CD8-positive, alpha-beta memory T cell (primary cell): ENCODE results near the gene STYK1. TPM values are rescaled to one million over a fixed set of nuclear protein-coding genes. Genes with fewer than 3 reads are reported as not detected.
A peak's percentile ranks its signal among the peaks of the same experiment; 100 is the strongest.

Source experiments
- CTCF ChIA-PET: fragments of 350-600 bp; sonication (Branson Sonifier 250); formaldehyde crosslinking; loops from one replicate; lab custom pipeline; 2021; ENCODE audit warnings: antibody characterized with exemption; lab: Charles Lee
- POLR2A ChIA-PET: fragments of 350-600 bp; sonication (Branson Sonifier 250); formaldehyde crosslinking; loops from one replicate; lab custom pipeline; 2021; ENCODE audit warnings: antibody characterized with exemption; lab: Charles Lee
- DNase-seq, 5 donors: peaks; one replicate each; pipeline versions ENCODE4 v3.0.0 to v3.0.0-alpha.2; 2020 to 2022; ENCODE audit warnings: mixed read lengths in 1 of 5
- H3K27ac ChIP-seq: one replicate; pipeline ENCODE4 v1.7.0; 2013; ENCODE audit warnings: low read depth, mild to moderate bottlenecking, low read length, moderate library complexity
- H3K27me3 ChIP-seq: 2 replicates; pipeline ENCODE4 v1.7.0; 2013; ENCODE audit warnings: low read length, mild to moderate bottlenecking; ENCODE audit not compliant: insufficient read depth, poor library complexity, severe bottlenecking
- H3K36me3 ChIP-seq: 2 replicates; pipeline ENCODE4 v1.7.0; 2013; ENCODE audit warnings: mild to moderate bottlenecking, low read length, moderate library complexity; ENCODE audit not compliant: insufficient read depth
- H3K4me1 ChIP-seq: 2 replicates; pipeline ENCODE4 v1.7.0; 2013; ENCODE audit warnings: mild to moderate bottlenecking, low read length, moderate library complexity; ENCODE audit not compliant: insufficient read depth
- H3K4me3 ChIP-seq: 2 replicates; pipeline ENCODE4 v1.7.0; 2013; ENCODE audit warnings: mild to moderate bottlenecking, low read length
- H3K9me3 ChIP-seq: 2 replicates; pipeline ENCODE4 v1.7.0; 2013; ENCODE audit warnings: mild to moderate bottlenecking, low read length
- H3K27ac Mint-ChIP-seq, 8 donors: one replicate each; pipeline ENCODE4 v1.8.0; 2020 to 2021; ENCODE audit warnings: mixed read lengths in 8 of 8, mild to moderate bottlenecking in 6 of 8, inconsistent platforms in 3 of 8, moderate library complexity in 3 of 8
- H3K27me3 Mint-ChIP-seq, 2 donors: one replicate each; pipeline ENCODE4 v1.8.0; 2020 to 2021; ENCODE audit warnings: mixed read lengths in 2 of 2, mild to moderate bottlenecking in 1 of 2, moderate library complexity in 1 of 2
- H3K36me3 Mint-ChIP-seq, 3 donors: one replicate each; pipeline ENCODE4 v1.8.0; 2020 to 2021; ENCODE audit warnings: mixed read lengths in 3 of 3, inconsistent platforms in 1 of 3, mild to moderate bottlenecking in 1 of 3
- H3K4me1 Mint-ChIP-seq, 3 donors: one replicate each; pipeline ENCODE4 v1.8.0; 2020 to 2021; ENCODE audit warnings: mixed read lengths in 3 of 3, inconsistent platforms in 1 of 3, mild to moderate bottlenecking in 1 of 3
- H3K4me3 Mint-ChIP-seq, 7 donors: one replicate each; pipeline ENCODE4 v1.8.0; 2020 to 2021; ENCODE audit warnings: mixed read lengths in 7 of 7, mild to moderate bottlenecking in 6 of 7, moderate library complexity in 4 of 7, inconsistent platforms in 2 of 7
- H3K9me3 Mint-ChIP-seq, 5 donors: one replicate each; pipeline ENCODE4 v1.8.0; 2020 to 2022; ENCODE audit warnings: mixed read lengths in 5 of 5, mild to moderate bottlenecking in 3 of 5, moderate library complexity in 2 of 5, inconsistent platforms in 1 of 5
- polyA plus RNA-seq: library from polyadenylated mRNA; unstranded; fragments of 300-500 nt; fragmentation: Illumina TruSeq; gene quantifications from one replicate; pipeline ENCODE4 v1.2.3, GENCODE V29; 2021
- total RNA-seq, 2 experiments: library from RNA; stranded (reverse); gene quantifications; one replicate each; pipeline ENCODE4 v1.2.3, GENCODE V29; 2021

STYK1 gene
- total and polyA plus RNA-seq, 3 experiments from 2014 or later, result 2.0 to 2.1 (median 2.1) TPM

- CTCF ChIA-PET, result no interaction called here
- H3K4me1 Mint-ChIP-seq, result no peaks in the 10 kb centered on the region
- no peak overlapping the region for H3K4me3 Mint-ChIP-seq
These were observed 39.4 kb downstream of the STYK1 start for GRCh38 chr12:10634427-10634826.

GRCh38 chr12:10633541-10633940 lies 40.3 kb downstream of the STYK1 start:
- Mint-ChIP-seq H3K36me3 (peaks cover 0 to 15% (median 7%) of the 10 kb centered on the region in 3 donors), H3K27ac (no peak overlapping the region), H3K27me3 (no peaks in the 10 kb centered on the region), H3K4me1 (no peaks in the 10 kb centered on the region), H3K9me3 (no peaks in the 10 kb centered on the region), H3K4me3 (no peak overlapping the region)
- H3K4me1 ChIP-seq, result no peaks in the 10 kb centered on the region
- no peaks in the 10 kb centered on the region for H3K9me3 ChIP-seq
- CTCF ChIA-PET, result no interaction called here
- H3K4me3 ChIP-seq, result no peak overlapping the region
- H3K27me3 ChIP-seq, result no peaks in the 10 kb centered on the region
- POLR2A ChIA-PET, result no interaction called here
- DNase-seq, result no peak
- no peak overlapping the region for H3K27ac ChIP-seq
- H3K36me3 ChIP-seq, result peaks cover 3% of the 10 kb centered on the region

More at GRCh38 chr12:10634427-10634826, 39.4 kb downstream of the STYK1 start:
- DNase-seq, result no peak
- POLR2A ChIA-PET, result no interaction called here
- H3K27ac Mint-ChIP-seq, result no peak overlapping the region
- H3K9me3 Mint-ChIP-seq, result no peaks in the 10 kb centered on the region
- no peak overlapping the region for H3K27ac ChIP-seq
- no peaks in the 10 kb centered on the region for H3K27me3 ChIP-seq
- no peaks in the 10 kb centered on the region for H3K9me3 ChIP-seq
- no peak overlapping the region for H3K4me3 ChIP-seq
- H3K36me3 ChIP-seq, result peaks cover 3% of the 10 kb centered on the region
- peaks cover 0 to 2% of the 10 kb centered on the region in 2 donors for H3K27me3 Mint-ChIP-seq
- H3K36me3 Mint-ChIP-seq, result peaks cover 0 to 13% (median 7%) of the 10 kb centered on the region in 3 donors
- no peaks in the 10 kb centered on the region for H3K4me1 ChIP-seq

- no peak overlapping the region for H3K27ac Mint-ChIP-seq
- CTCF ChIA-PET, result no interaction called here
These were observed 41.6 kb downstream of the STYK1 start for GRCh38 chr12:10632226-10632625.

GRCh38 chr12:10624605-10625004 lies 49.2 kb downstream of the STYK1 start:
- Mint-ChIP-seq H3K4me1 (no peaks in the 10 kb centered on the region), H3K9me3 (no peaks in the 10 kb centered on the region), H3K27me3 (peaks cover 0 to 2% of the 10 kb centered on the region in 2 donors), H3K36me3 (peaks cover 0 to 39% (median 5%) of the 10 kb centered on the region in 3 donors), H3K27ac (no peak overlapping the region), H3K4me3 (no peak overlapping the region)
- Histone ChIP-seq H3K27me3 (no peaks in the 10 kb centered on the region), H3K4me1 (no peaks in the 10 kb centered on the region), H3K27ac (no peak overlapping the region), H3K9me3 (no peaks in the 10 kb centered on the region), H3K4me3 (no peak overlapping the region), H3K36me3 (no peaks in the 10 kb centered on the region)
- no peak for DNase-seq
- CTCF ChIA-PET, result no interaction called here
- POLR2A ChIA-PET, result interaction anchor here (0.7 kb wide), 1 partner anchor 101 kb away, joined by 3 read pairs; no protein-coding TSS in a partner anchor

More at GRCh38 chr12:10632226-10632625, 41.6 kb downstream of the STYK1 start:
- Mint-ChIP-seq H3K9me3 (no peaks in the 10 kb centered on the region), H3K36me3 (peaks cover 0 to 19% (median 7%) of the 10 kb centered on the region in 3 donors), H3K4me3 (no peak overlapping the region), H3K27me3 (no peaks in the 10 kb centered on the region), H3K4me1 (no peaks in the 10 kb centered on the region)
- Histone ChIP-seq H3K4me3 (no peak overlapping the region), H3K36me3 (peaks cover 3% of the 10 kb centered on the region), H3K4me1 (no peaks in the 10 kb centered on the region), H3K27ac (no peak overlapping the region), H3K27me3 (no peaks in the 10 kb centered on the region), H3K9me3 (no peaks in the 10 kb centered on the region)
- POLR2A ChIA-PET, result interaction anchor here (1.0 kb wide), 1 partner anchor 21 kb away, joined by 3 read pairs; no protein-coding TSS in a partner anchor
- DNase-seq, result no peak

- Histone ChIP-seq H3K4me3 (no peak overlapping the region), H3K36me3 (no peaks in the 10 kb centered on the region), H3K9me3 (no peaks in the 10 kb centered on the region), H3K27me3 (no peaks in the 10 kb centered on the region), H3K27ac (no peak overlapping the region), H3K4me1 (no peaks in the 10 kb centered on the region)
- peaks cover 0 to 33% (median 1%) of the 10 kb centered on the region in 3 donors for H3K36me3 Mint-ChIP-seq
- H3K4me3 Mint-ChIP-seq, result no peak overlapping the region
- CTCF ChIA-PET, result no interaction called here
- no peaks in the 10 kb centered on the region for H3K9me3 Mint-ChIP-seq
- POLR2A ChIA-PET, result no interaction called here
- no peak overlapping the region for H3K27ac Mint-ChIP-seq
- H3K4me1 Mint-ChIP-seq, result no peaks in the 10 kb centered on the region
- DNase-seq, result no peak
- H3K27me3 Mint-ChIP-seq, result peaks cover 0 to 2% of the 10 kb centered on the region in 2 donors
These were observed 50.7 kb downstream of the STYK1 start for GRCh38 chr12:10623131-10623530.

- Histone ChIP-seq H3K36me3 (no peaks in the 10 kb centered on the region), H3K27me3 (no peaks in the 10 kb centered on the region), H3K4me1 (no peaks in the 10 kb centered on the region), H3K9me3 (no peaks in the 10 kb centered on the region), H3K27ac (no peak overlapping the region), H3K4me3 (no peak overlapping the region)
- Mint-ChIP-seq H3K27ac (no peak overlapping the region), H3K4me1 (no peaks in the 10 kb centered on the region), H3K27me3 (peaks cover 0 to under 1% of the 10 kb centered on the region in 2 donors), H3K4me3 (no peak overlapping the region), H3K9me3 (no peaks in the 10 kb centered on the region), H3K36me3 (peaks cover 0 to 28% (median 0%) of the 10 kb centered on the region in 3 donors)
- ChIA-PET CTCF (no interaction called here), POLR2A (no interaction called here)
- DNase-seq, result no peak
These were observed 52.6 kb downstream of the STYK1 start for GRCh38 chr12:10621278-10621677.

- DNase-seq, result no peak
- H3K4me3 Mint-ChIP-seq, result no peak overlapping the region
- Histone ChIP-seq H3K4me1 (no peaks in the 10 kb centered on the region), H3K27me3 (no peaks in the 10 kb centered on the region), H3K27ac (no peak overlapping the region), H3K9me3 (no peaks in the 10 kb centered on the region), H3K4me3 (no peak overlapping the region), H3K36me3 (no peaks in the 10 kb centered on the region)
- POLR2A ChIA-PET, result no interaction called here
- H3K9me3 Mint-ChIP-seq, result no peaks in the 10 kb centered on the region
- no peaks in the 10 kb centered on the region for H3K27me3 Mint-ChIP-seq
- H3K36me3 Mint-ChIP-seq, result peaks cover 0 to 24% (median 0%) of the 10 kb centered on the region in 3 donors
- H3K4me1 Mint-ChIP-seq, result no peaks in the 10 kb centered on the region
- CTCF ChIA-PET, result no interaction called here
- H3K27ac Mint-ChIP-seq, result no peak overlapping the region
These were observed 53.6 kb downstream of the STYK1 start for GRCh38 chr12:10620078-10620779.

DNA sequence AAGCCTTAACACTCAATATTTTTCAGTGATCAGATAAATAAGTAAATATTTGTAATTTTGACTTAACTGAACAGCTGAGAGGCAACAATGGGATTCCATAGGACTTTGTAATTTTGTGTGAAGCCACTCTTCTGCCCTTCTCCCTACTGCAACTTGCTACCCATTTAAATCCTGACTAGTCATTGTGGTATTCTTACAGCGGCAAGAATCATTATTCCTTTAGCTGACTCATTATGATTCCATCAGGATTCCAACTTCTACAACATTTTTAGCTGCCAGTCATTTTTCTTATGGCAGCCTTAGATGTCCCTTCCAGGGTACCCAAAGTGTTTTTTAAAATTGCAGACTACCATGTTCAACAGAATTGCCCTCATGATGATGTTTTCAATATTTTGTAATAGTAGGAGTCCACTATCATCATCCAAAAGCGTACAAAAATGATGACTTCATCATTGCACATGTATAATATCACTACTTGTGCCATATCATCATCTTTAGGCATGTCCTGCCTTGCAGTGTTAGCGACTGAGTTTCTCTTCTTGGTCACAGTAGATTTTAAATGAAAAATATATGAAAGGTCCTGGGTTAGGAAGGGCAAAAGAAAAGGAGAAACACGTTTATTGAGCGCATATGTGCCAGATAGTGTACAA lies 55.4 kb downstream of the STYK1 start:
- Histone ChIP-seq H3K36me3 (no peaks in the 10 kb centered on the region), H3K9me3 (no peaks in the 10 kb centered on the region), H3K4me1 (peaks cover 4% of the 10 kb centered on the region), H3K27me3 (no peaks in the 10 kb centered on the region), H3K27ac (no peak overlapping the region), H3K4me3 (no peak overlapping the region)
- peaks cover 0 to under 1% of the 10 kb centered on the region in 2 donors for H3K27me3 Mint-ChIP-seq
- H3K36me3 Mint-ChIP-seq, result peaks cover 0 to 22% (median 0%) of the 10 kb centered on the region in 3 donors
- no peak overlapping the region for H3K27ac Mint-ChIP-seq
- ChIA-PET POLR2A (no interaction called here), CTCF (no interaction called here)
- H3K9me3 Mint-ChIP-seq, result no peaks in the 10 kb centered on the region
- H3K4me1 Mint-ChIP-seq, result peaks cover 7 to 9% (median 8%) of the 10 kb centered on the region in 3 donors
- DNase-seq, result no peak
- peak overlapping the region in 1 of 7 donors; percentile 44 for H3K4me3 Mint-ChIP-seq
